Adrenal gland (tissue), 12 donors: ENCODE measurements around the gene VSIG10L. TPM values are rescaled to one million over a fixed set of nuclear protein-coding genes. Genes with fewer than 3 reads are reported as not detected.

Source experiments
- DNase-seq, 7 donors: peaks; one replicate each; pipeline ENCODE4 v3.0.0-alpha.2; 2019 to 2020
- H3K27ac ChIP-seq, 5 donors: fragments of 200-600 bp; sonication (generic) in 4 of 5; 1 replicate in 3 of 5; 2 replicates in 2 of 5; pipeline versions ENCODE4 v1.5.1 to v1.8.0; 2016 to 2020; ENCODE audit warnings: mild to moderate bottlenecking in 1 of 5
- H3K27me3 ChIP-seq: fragments of 200-600 bp; 2 replicates; pipeline ENCODE4 v1.8.0; 2021
- H3K36me3 ChIP-seq, 2 donors: fragments of 200-600 bp; replicated peaks in 1 of 2; 1 replicate in 1 of 2; 2 replicates in 1 of 2; pipeline versions ENCODE4 v1.5.1 to v1.8.0; 2018 to 2022
- H3K4me1 ChIP-seq, 2 donors: fragments of 200-600 bp; replicated peaks in 1 of 2; 1 replicate in 1 of 2; 2 replicates in 1 of 2; pipeline versions ENCODE4 v1.5.1 to v1.8.0; 2018 to 2021
- H3K4me3 ChIP-seq, 4 donors: fragments of 200-600 bp; sonication (generic) in 3 of 4; one replicate each; pipeline ENCODE4 v1.5.1; 2016 to 2018
- H3K9me3 ChIP-seq, 3 donors: fragments of 200-600 bp; sonication (generic) in 1 of 3; replicated peaks in 1 of 3; 1 replicate in 2 of 3; 2 replicates in 1 of 3; pipeline versions ENCODE4 v1.5.1 to v1.8.0; 2016 to 2021
- POLR2A ChIP-seq, 2 donors: fragments of 450-650 bp; IDR thresholded peaks; one replicate each; pipeline ENCODE4 v1.6.1; 2017; ENCODE audit warnings: antibody characterized with exemption in 2 of 2, mild to moderate bottlenecking in 2 of 2, moderate library complexity in 1 of 2
- WGBS, 4 donors: extraction: QIAGEN DNeasy Blood & Tissue Kit in 2 of 4; methylation state at CpG; one replicate each; pipeline versions ENCODE4 v1.1.5 to v1.1.7; 2013 to 2017; 5-methylcytosine and 5-hydroxymethylcytosine counted together
- intact Hi-C, 2 donors: fragments of 100-400 bp; cut with DNase I; formaldehyde crosslinking; loops; one replicate each; pipeline versions ENCODE4 v1.14.1 to v1.15.0; 2022 to 2023
- polyA plus RNA-seq, 3 donors: library from polyadenylated mRNA; stranded (reverse); fragments of 200-250 nt in 2 of 3; fragments of 350-450 nt in 1 of 3; fragmentation: Illumina TruSeq in 1 of 3; extraction: RNeasy Lipid Tissue Mini Kit (QIAGEN cat#74804) in 1 of 3; gene quantifications; one replicate each; pipeline ENCODE4 v1.2.3, GENCODE V29; 2013 to 2014
- total RNA-seq, 9 donors: library from RNA; depleted of rRNA in 4 of 9; stranded (reverse); fragments of >200 nt in 4 of 9; fragments of 120-200 nt in 1 of 9; fragmentation: NEBNext Ultra II Directional in 1 of 9; extraction: Animal tissue kit (Norgen Biotek cat#: 25700) in 1 of 9; gene quantifications; one replicate each; pipeline versions ENCODE4 v1.1.0 to v1.2.4, GENCODE V29; 2013 to 2023
- TF ChIP-seq, protein P1 (sequence below), 6 experiments: fragments of 450-650 bp in 4 of 6; fragments of 200-600 bp in 2 of 6; sonication (generic) in 1 of 6; IDR thresholded peaks; 1 replicate in 5 of 6; 2 replicates in 1 of 6; pipeline versions ENCODE4 v1.5.1 to v1.8.0; 2016 to 2021; ENCODE audit warnings: antibody characterized with exemption in 6 of 6, mild to moderate bottlenecking in 2 of 6, moderate library complexity in 1 of 6
- donor health status: healthy with polysubstance abuse.
- donor health status: Bipolar disorder and iron deficiency.
- donor health status: DM: yes; HTN: yes; CAD: no.
- donor health status: DM: no; HTN: no; CAD: no.
- donor health status: DM: no; HTN: no; CAD: no.
- donor health status: DM: yes; HTN: yes; CAD: no.

VSIG10L gene
- total and polyA plus RNA-seq, 12 donors: 1.0 to 6.0 (median 2.7) TPM

DNA sequence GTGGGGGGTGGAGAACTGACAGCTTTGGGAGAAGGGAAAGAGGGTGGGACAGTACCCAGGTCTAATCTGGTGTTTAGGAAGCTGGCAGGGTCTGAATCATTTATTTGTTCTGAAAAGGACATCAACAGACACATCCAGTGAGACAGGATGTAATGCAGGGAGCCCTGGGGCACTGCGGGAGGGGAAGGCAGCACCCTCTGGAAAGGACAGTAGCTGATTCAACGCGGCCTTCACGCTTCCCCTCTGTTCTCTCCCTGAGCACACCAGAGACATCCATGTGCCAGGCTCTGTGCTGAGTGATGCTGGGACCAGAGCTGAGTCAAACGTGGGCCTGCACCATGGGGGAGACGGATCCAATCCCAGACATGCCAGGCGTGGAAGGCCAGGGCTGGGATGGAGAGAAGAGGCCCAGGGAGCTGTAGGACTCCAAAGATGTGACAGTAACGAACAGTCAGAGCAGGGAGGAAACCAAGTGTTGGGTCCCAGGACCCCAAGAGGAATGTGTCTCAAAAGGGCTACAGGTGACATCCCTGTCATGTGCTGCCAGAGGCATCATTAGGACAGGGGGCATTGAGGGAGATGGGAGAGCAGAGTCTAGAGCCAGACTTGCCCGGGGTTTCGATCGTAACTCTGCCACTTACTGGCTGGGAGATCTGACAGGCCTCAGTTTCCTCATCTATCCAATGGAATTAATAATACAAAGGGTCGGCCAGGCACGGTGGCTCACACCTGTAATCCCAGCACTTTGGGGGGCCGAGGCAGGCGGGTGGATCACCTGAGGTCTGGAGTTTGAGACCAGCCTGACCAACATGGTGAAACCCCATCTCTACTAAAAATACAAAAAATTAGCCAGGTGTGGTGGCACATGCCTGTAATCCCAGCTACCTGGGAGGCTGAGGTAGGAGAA is 22.5 kb upstream of the VSIG10L start:
- intact Hi-C loops: no loop called here
- Histone ChIP-seq H3K4me1 (peaks cover 16 to 46% of the 10 kb centered on the region in 2 donors), H3K4me3 (no peak overlapping the region)

DNA sequence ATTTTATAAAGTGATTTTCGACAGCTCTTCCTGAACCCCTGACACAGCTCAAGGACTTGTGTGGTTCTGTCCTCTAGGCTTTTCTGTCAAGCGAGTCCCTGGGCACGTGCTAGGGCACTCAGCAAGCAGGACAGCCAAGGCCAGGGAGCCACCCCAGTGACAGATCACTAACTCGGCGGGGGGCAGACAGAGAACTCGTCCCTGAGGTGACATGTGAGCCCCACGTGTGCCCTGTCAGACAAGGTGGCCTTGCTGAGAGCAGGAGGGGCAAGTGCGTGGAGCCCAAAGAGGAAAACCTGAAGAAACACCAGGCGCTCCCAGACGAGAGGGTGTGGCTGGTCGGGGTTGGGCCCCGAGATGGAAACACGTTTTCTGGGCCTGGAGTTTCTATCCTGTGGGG is 19.3 kb upstream of the VSIG10L start:
- 43 to 53% (median 49%) methylated on average over 6 to 13 of the region's 13 CpGs for WGBS, 4 donors
- H3K4me3 ChIP-seq: no peak overlapping the region
- no peak for TF ChIP-seq POLR2A (IDR thresholded peaks at IDR 0.05)
- TF ChIP-seq, protein P1, sequence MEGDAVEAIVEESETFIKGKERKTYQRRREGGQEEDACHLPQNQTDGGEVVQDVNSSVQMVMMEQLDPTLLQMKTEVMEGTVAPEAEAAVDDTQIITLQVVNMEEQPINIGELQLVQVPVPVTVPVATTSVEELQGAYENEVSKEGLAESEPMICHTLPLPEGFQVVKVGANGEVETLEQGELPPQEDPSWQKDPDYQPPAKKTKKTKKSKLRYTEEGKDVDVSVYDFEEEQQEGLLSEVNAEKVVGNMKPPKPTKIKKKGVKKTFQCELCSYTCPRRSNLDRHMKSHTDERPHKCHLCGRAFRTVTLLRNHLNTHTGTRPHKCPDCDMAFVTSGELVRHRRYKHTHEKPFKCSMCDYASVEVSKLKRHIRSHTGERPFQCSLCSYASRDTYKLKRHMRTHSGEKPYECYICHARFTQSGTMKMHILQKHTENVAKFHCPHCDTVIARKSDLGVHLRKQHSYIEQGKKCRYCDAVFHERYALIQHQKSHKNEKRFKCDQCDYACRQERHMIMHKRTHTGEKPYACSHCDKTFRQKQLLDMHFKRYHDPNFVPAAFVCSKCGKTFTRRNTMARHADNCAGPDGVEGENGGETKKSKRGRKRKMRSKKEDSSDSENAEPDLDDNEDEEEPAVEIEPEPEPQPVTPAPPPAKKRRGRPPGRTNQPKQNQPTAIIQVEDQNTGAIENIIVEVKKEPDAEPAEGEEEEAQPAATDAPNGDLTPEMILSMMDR (IDR thresholded peaks at IDR 0.05): no peak
- DNase-seq: peak; percentile 62 to 89 (median 78)
- peak overlapping the region in 3 of 5 donors; percentile 52 to 68 (median 54) for H3K27ac ChIP-seq
- intact Hi-C loops: no loop called here
- no peaks in the 10 kb centered on the region for H3K9me3 ChIP-seq
- H3K36me3 ChIP-seq: no peaks in the 10 kb centered on the region
- no peaks in the 10 kb centered on the region for H3K27me3 ChIP-seq
- H3K4me1 ChIP-seq: peaks cover 16 to 44% of the 10 kb centered on the region in 2 donors

More for the DNA sequence above, 22.5 kb upstream of the VSIG10L start:
- no peaks in the 10 kb centered on the region for H3K9me3 ChIP-seq
- WGBS, 4 donors: 65 to 73% (median 68%) methylated on average over 15 of the region's 15 CpGs
- H3K27ac ChIP-seq: peak overlapping the region in 4 of 5 donors; percentile 17 to 96 (median 88)
- H3K27me3 ChIP-seq: no peaks in the 10 kb centered on the region
- TF ChIP-seq, protein P1 (IDR thresholded peaks at IDR 0.05): no peak
- TF ChIP-seq POLR2A (IDR thresholded peaks at IDR 0.05): peak in 1 of 2 donors; percentile 35
- DNase-seq: peak in 6 of 7 donors; percentile 35 to 78 (median 65)
- no peaks in the 10 kb centered on the region for H3K36me3 ChIP-seq

DNA sequence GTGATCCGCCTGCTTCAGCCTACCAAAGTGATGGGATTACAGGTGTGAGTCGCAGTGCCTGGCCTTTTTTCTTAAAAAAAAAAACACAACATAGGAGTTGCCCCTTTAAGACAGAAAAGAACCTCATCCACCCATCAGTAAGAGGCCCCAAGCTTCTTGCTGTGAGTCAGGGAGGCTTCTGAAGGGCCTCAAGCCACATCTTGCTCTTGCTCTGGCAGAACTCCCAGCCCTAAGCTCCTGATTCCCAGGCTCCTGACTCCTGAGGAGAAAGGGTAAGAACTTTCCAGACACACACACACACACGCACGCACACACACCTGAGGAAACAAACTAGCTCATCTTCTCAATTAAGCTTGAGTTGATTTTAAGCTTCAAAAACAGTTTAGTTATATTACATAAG is 17.4 kb upstream of the VSIG10L start:
- H3K36me3 ChIP-seq: no peaks in the 10 kb centered on the region
- H3K27ac ChIP-seq: no peak overlapping the region
- no peak for TF ChIP-seq POLR2A (IDR thresholded peaks at IDR 0.05)
- TF ChIP-seq, protein P1 (IDR thresholded peaks at IDR 0.05): no peak
- no peaks in the 10 kb centered on the region for H3K9me3 ChIP-seq
- 92 to 98% (median 97%) methylated on average over 4 of the region's 4 CpGs for WGBS, 4 donors
- peak in 1 of 7 donors; percentile 51 for DNase-seq
- H3K4me3 ChIP-seq: no peak overlapping the region
- H3K27me3 ChIP-seq: no peaks in the 10 kb centered on the region
- peaks cover 1 to 39% of the 10 kb centered on the region in 2 donors for H3K4me1 ChIP-seq
- intact Hi-C loops: no loop called here

DNA sequence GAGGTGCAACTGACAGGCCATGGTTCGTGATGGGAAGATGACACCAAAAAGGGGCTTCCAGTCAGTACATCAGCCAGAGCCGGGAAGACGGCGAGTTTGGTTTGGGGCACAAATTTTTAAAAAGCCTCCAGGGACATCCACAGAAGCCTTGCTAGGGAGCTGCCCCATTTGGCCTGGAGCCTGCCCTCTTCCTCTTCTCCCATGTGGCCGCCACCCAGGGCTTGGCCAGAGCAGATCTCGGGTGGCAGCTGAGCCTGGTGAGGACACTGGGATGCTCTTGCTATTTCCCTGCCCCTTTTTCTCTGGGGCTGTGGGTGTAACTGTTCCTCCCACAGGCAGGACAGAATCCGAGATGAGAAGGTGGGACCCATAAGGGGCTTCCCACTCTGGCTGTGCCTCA is 16.0 kb upstream of the VSIG10L start:
- intact Hi-C loops: no loop called here
- WGBS, 4 donors: 86 to 94% (median 89%) methylated on average over 6 to 7 of the region's 7 CpGs
- no peaks in the 10 kb centered on the region for H3K27me3 ChIP-seq
- DNase-seq: no peak
- no peak overlapping the region for H3K27ac ChIP-seq
- TF ChIP-seq, protein P1 (IDR thresholded peaks at IDR 0.05): no peak
- TF ChIP-seq POLR2A (IDR thresholded peaks at IDR 0.05): no peak
- H3K4me1 ChIP-seq: peaks cover 0 to 27% of the 10 kb centered on the region in 2 donors
- H3K4me3 ChIP-seq: no peak overlapping the region
- H3K36me3 ChIP-seq: peaks cover 0 to 1% of the 10 kb centered on the region in 2 donors
- no peaks in the 10 kb centered on the region for H3K9me3 ChIP-seq
